Muscle layer of colon (tissue), 2 donors: ENCODE measurements around the gene ELL.
A peak's percentile ranks its signal among the peaks of the same experiment; 100 is the strongest.

ENCODE experiments used
- H3K27ac ChIP-seq: one replicate; pipeline ENCODE4 v1.7.0; 2013; ENCODE audit warnings: low read depth, mild to moderate bottlenecking, low read length, moderate library complexity
- H3K27me3 ChIP-seq, 2 donors: one replicate each; pipeline ENCODE4 v1.7.0; 2013; ENCODE audit warnings: low read length in 2 of 2, mild to moderate bottlenecking in 2 of 2; ENCODE audit not compliant: insufficient read depth in 2 of 2, control insufficient read depth in 1 of 2
- H3K36me3 ChIP-seq: one replicate; pipeline ENCODE4 v1.7.0; 2013; ENCODE audit warnings: mild to moderate bottlenecking, low read length; ENCODE audit not compliant: insufficient read depth
- H3K4me1 ChIP-seq: one replicate; pipeline ENCODE4 v1.7.0; 2013; ENCODE audit warnings: mild to moderate bottlenecking, low read length; ENCODE audit not compliant: insufficient read depth
- H3K4me3 ChIP-seq, 2 donors: one replicate each; pipeline ENCODE4 v1.7.0; 2013; ENCODE audit warnings: low read length in 2 of 2, low read depth in 1 of 2, mild to moderate bottlenecking in 1 of 2, moderate library complexity in 1 of 2
- H3K9ac ChIP-seq: one replicate; pipeline ENCODE4 v1.7.0; 2013; ENCODE audit warnings: low read length
- H3K9me3 ChIP-seq: one replicate; pipeline ENCODE4 v1.7.0; 2013; ENCODE audit warnings: mild to moderate bottlenecking, low read length
- donor health status: abdominal sarcoma.
- donor health status: Adenocarcinoma of cecum.

The ELL gene

GRCh38 chr19:18480006-18480691 is 41.7 kb downstream of the ELL start:
- Histone ChIP-seq H3K9me3 (no peaks in the 10 kb centered on the region), H3K27ac (peak overlapping the region; percentile 48), H3K4me1 (peaks cover 36% of the 10 kb centered on the region), H3K4me3 (no peak overlapping the region), H3K9ac (no peak overlapping the region), H3K27me3 (no peaks in the 10 kb centered on the region), H3K36me3 (no peaks in the 10 kb centered on the region)

GRCh38 chr19:18478545-18479311 is 43.1 kb downstream of the ELL start:
- no peaks in the 10 kb centered on the region for H3K9me3 ChIP-seq
- no peak overlapping the region for H3K9ac ChIP-seq
- H3K27me3 ChIP-seq, result no peaks in the 10 kb centered on the region
- H3K36me3 ChIP-seq, result no peaks in the 10 kb centered on the region
- H3K4me1 ChIP-seq, result peaks cover 33% of the 10 kb centered on the region
- no peak overlapping the region for H3K27ac ChIP-seq
- no peak overlapping the region for H3K4me3 ChIP-seq

DNA sequence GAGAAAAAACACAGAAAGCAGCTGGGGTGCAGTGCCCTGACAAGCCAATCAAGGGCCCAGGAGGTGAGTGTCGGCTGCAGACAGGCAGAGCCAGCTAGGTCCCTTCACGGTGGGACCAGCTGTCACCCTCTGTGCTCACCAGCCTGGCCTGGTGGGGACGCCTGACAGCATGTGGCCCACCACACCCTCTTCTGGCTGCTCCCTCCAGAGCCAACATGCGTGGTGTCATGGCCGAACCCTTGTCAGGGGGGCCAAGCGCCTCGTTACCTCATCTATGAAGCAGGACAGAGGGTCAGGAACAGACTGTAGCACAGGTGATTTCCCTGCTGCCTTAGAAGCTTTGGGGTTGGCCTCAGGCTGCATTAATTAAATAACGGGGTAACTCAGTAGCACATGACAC is 43.9 kb downstream of the ELL start:
- no peak overlapping the region for H3K9ac ChIP-seq
- H3K27ac ChIP-seq, result no peak overlapping the region

DNA sequence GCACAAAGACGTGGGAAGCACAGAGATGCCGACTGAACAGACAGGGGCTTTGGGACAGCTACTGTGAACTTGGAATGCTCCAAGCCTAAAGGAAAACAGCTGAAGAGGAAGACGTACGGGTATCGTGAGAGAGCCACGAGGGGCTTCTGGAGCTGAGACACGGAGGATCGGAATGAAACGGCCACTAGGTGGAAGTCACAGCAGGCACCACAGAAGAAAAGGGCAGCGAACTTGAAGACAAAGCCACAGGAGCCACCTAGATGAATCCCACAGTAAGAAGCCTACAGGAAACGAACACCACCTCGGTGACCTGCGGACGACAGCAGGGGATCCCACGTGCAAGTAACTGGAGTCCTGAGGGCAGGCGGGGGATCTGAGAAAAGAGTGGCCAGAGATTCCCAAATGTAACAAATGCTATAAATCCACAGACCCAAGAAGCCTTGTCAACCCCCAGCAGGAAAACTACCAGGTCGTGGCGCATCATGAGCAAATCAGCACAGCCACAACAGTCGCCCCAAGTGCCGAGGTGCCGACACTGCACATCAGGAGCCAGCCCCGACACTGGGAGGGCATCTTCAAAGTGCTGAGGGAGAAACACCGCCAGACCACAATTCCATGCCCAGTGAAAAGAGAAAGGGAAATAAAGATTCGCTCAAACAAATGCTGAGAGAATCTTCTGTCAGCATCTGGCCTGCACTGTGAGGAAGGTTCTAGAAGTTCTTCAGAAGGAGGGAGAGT is 44.7 kb downstream of the ELL start:
- no peaks in the 10 kb centered on the region for H3K27me3 ChIP-seq
- no peak overlapping the region for H3K4me3 ChIP-seq
- H3K4me1 ChIP-seq, result peaks cover 33% of the 10 kb centered on the region
- no peaks in the 10 kb centered on the region for H3K9me3 ChIP-seq
- H3K9ac ChIP-seq, result no peak overlapping the region
- no peak overlapping the region for H3K27ac ChIP-seq
- peaks cover 4% of the 10 kb centered on the region for H3K36me3 ChIP-seq

More for the DNA sequence above, 43.9 kb downstream of the ELL start:
- Histone ChIP-seq H3K36me3 (no peaks in the 10 kb centered on the region), H3K9me3 (no peaks in the 10 kb centered on the region), H3K27me3 (no peaks in the 10 kb centered on the region), H3K4me3 (no peak overlapping the region), H3K4me1 (peaks cover 33% of the 10 kb centered on the region)

GRCh38 chr19:18476507-18477041 is 45.3 kb downstream of the ELL start:
- Histone ChIP-seq H3K27me3 (no peaks in the 10 kb centered on the region), H3K4me3 (no peak overlapping the region), H3K4me1 (peaks cover 33% of the 10 kb centered on the region), H3K27ac (no peak overlapping the region), H3K9ac (no peak overlapping the region), H3K9me3 (no peaks in the 10 kb centered on the region), H3K36me3 (peaks cover 10% of the 10 kb centered on the region)

GRCh38 chr19:18475762-18476331 is 46.0 kb downstream of the ELL start:
- no peak overlapping the region for H3K9ac ChIP-seq
- no peaks in the 10 kb centered on the region for H3K27me3 ChIP-seq
- peaks cover 14% of the 10 kb centered on the region for H3K36me3 ChIP-seq
- no peak overlapping the region for H3K4me3 ChIP-seq
- no peak overlapping the region for H3K27ac ChIP-seq
- no peaks in the 10 kb centered on the region for H3K9me3 ChIP-seq
- peaks cover 33% of the 10 kb centered on the region for H3K4me1 ChIP-seq

- peaks cover 22% of the 10 kb centered on the region for H3K36me3 ChIP-seq
- peaks cover 31% of the 10 kb centered on the region for H3K4me1 ChIP-seq
- H3K27me3 ChIP-seq, result no peaks in the 10 kb centered on the region
- no peaks in the 10 kb centered on the region for H3K9me3 ChIP-seq
- no peak overlapping the region for H3K9ac ChIP-seq
- no peak overlapping the region for H3K27ac ChIP-seq
- H3K4me3 ChIP-seq, result no peak overlapping the region
Measured at GRCh38 chr19:18475004-18475453, 46.8 kb downstream of the ELL start.

GRCh38 chr19:18474366-18474887 is 47.4 kb downstream of the ELL start:
- Histone ChIP-seq H3K4me1 (peaks cover 31% of the 10 kb centered on the region), H3K9ac (no peak overlapping the region), H3K27ac (no peak overlapping the region), H3K36me3 (peaks cover 22% of the 10 kb centered on the region), H3K9me3 (no peaks in the 10 kb centered on the region), H3K4me3 (no peak overlapping the region), H3K27me3 (no peaks in the 10 kb centered on the region)

GRCh38 chr19:18473706-18474087 is 48.2 kb downstream of the ELL start:
- Histone ChIP-seq H3K4me1 (peaks cover 32% of the 10 kb centered on the region), H3K27ac (no peak overlapping the region), H3K9ac (no peak overlapping the region), H3K9me3 (no peaks in the 10 kb centered on the region), H3K27me3 (no peaks in the 10 kb centered on the region), H3K36me3 (peaks cover 22% of the 10 kb centered on the region), H3K4me3 (no peak overlapping the region)

- no peak overlapping the region for H3K9ac ChIP-seq
- no peak overlapping the region for H3K4me3 ChIP-seq
- H3K27me3 ChIP-seq, result no peaks in the 10 kb centered on the region
- peaks cover 22% of the 10 kb centered on the region for H3K36me3 ChIP-seq
- no peaks in the 10 kb centered on the region for H3K9me3 ChIP-seq
- no peak overlapping the region for H3K27ac ChIP-seq
- peaks cover 27% of the 10 kb centered on the region for H3K4me1 ChIP-seq
Measured at GRCh38 chr19:18473003-18473705, 48.7 kb downstream of the ELL start.
